ENCODE results near the gene KLHL8.

Gene KLHL8

GRCh38 chr4:87220094-87220822 is at the start of gene KLHL8:
TSS of gene KLHL8 (minus strand) at chr4:87220618. CDS start at chr4:87195539, 25,079 bp downstream.
- peak; percentile 86 for DNase-seq (ENCODE audit: low spot score)

DNA sequence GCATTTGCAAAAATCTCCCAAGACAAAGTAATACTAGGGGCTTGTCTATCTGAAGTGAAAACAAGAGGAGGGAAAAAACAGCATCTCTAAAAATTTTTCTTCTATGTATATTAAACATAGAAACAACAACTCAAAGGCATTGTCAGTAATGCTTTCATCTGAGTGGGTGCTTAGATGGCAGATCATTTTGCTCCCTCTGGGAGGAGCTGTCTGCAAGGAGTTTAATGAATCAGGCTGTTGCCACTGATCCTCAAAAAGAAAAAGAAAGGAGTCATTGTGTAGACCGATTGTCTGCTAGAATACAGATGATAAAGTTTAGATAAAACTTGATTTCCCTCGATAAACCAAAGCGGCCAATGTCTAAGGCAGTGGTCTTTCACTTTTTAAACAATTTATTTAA is 49.7 kb upstream of the KLHL8 start:
- DNase-seq (ENCODE audit: low spot score) = peak; percentile 7

- DNase-seq (ENCODE audit: low spot score) = no peak
Measured at GRCh38 chr4:87268411-87268810, 48.0 kb upstream of the KLHL8 start.

DNA sequence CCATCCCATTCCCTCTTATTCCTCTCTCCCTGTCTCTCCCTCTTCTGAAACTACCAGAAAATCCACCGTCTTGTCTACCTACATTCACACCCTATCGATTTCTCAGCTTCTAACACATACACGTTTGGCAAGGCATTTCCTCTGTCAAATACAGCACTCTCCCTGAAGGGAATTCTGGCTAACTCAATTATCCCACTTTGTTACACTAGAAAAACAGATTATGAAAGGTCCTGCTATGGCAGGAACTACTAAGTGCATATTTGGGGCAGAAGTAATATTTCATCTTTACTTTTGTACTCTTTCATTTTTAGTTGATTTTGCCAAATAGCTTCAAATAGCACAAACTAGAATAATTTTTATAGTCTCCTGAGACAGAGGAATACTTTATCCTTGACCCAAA is 46.6 kb upstream of the KLHL8 start:
- no peak for DNase-seq (ENCODE audit: low spot score)

DNA sequence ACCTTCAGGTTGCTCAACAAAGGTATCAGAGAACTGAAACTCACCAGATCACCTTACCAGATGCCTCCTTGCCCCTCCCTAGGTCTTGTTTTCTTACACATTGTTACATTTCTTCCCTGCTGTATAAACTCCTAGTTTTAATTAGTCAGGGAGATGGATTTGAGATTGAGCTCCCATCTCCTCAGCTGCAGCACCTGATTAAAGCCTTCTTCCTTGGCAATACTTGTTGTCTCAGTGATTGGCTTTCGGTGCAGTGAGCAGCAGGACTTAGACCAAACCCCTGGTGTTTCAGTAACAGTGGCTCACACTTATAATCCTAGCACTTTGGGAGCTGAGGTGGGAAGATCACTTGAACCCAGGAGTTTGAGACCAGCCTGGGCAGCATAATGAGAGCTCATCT is 42.5 kb upstream of the KLHL8 start:
- DNase-seq (ENCODE audit: low spot score) = no peak

- DNase-seq (ENCODE audit: low spot score) = no peak
Measured at GRCh38 chr4:87260477-87260876, 40.1 kb upstream of the KLHL8 start.

- no peak for DNase-seq (ENCODE audit: low spot score)
Measured at GRCh38 chr4:87258677-87259076, 38.3 kb upstream of the KLHL8 start.

DNA sequence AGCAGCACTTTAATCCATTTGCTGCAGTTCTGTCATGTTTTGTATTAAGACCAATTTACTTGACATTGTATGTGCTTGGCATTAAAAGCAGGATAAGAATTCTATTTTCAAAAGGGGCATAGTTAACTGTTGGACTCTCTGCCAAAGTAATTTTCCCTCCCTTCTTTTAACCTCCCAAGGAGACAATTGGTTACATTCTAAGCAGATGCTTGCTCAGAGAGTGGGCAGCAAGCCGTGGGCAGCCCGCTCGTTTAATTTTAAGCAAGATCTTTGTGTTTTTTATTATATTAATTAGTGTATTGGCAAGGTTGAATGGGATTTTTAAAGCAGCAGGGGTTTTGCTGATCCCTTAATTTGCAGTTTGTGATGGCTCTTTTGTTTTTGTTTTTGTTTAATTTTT is 37.1 kb upstream of the KLHL8 start:
- no peak for DNase-seq (ENCODE audit: low spot score)

- DNase-seq (ENCODE audit: low spot score) = no peak
Measured at GRCh38 chr4:87255755-87256154, 35.3 kb upstream of the KLHL8 start.

- no peak for DNase-seq (ENCODE audit: low spot score)
Measured at GRCh38 chr4:87251106-87251505, 30.7 kb upstream of the KLHL8 start.

- no peak for DNase-seq (ENCODE audit: low spot score)
Measured at GRCh38 chr4:87250294-87250693, 29.9 kb upstream of the KLHL8 start.

DNA sequence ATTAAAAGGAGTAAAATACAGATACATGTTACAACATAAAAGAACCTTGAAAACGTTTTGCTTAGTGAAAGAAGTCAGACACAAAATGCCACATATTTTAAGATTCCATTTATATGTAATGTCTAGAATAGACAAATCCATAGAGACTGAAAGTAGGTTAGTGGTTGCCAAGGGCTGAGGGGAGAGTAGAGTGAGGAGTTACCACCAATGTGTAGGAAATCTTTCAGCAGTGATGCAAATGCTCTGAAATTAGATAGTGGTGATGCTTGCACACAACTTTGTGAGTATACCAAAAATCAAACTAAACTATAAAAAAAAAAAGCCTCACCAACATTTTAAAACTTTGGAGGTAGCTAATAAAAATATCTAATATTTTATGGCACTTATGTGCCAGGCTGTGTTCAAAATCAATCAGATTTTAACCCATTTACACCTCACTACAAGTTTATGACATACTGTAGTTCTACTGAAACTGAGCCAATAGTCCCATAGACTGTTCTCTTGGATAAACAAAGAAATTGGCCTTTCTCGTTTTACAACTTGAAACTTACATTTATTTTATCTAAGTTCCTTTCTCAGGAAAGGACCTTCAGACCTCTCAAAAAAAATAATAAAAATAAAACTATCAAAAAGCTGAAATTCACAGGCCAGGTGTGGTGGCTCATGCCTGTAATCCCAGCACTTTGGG is 29.1 kb upstream of the KLHL8 start:
- no peak for DNase-seq (ENCODE audit: low spot score)

GRCh38 chr4:87243426-87244053 is 23.1 kb upstream of the KLHL8 start:
- no peak for DNase-seq (ENCODE audit: low spot score)

DNA sequence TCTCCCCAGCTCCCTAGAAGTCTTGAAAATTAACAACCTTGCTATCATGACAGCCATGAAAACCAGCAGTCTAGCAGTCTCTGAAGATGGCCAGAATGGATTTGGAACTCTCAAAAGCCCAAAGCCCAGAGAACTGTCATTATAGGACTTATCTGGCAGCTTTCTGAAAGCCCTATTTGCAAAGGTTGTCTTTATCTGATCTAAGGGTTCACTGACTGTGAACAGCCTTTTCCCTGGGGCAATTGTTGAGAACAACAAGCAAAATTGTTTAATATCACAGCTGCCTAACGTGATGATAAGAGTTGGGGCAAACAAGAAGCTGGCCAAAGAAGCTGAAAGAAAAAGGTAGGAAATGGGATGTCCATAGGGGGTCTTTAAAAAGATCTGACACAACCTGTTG is 20.9 kb upstream of the KLHL8 start:
- no peak for DNase-seq (ENCODE audit: low spot score)

- DNase-seq (ENCODE audit: low spot score) = no peak
Measured at GRCh38 chr4:87240341-87240740, 19.9 kb upstream of the KLHL8 start.

DNA sequence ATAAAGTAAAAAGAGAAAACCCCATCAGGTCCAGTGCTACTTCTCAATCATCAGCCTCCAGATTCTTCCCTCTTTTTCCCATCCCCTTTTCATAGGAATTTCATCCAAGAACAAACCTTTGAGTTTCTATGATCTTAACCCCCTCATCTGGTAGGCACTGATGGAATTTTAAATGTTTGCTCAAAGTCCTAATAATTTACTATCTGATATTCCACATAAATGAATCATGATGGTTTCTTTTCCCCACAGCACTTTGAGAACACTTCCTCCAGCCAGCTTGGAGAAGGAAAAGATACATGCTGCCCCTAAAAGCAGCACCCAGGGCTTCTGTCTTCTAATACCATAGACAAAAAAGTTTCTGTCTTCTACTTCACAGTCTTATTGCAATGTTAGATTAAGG is 19.4 kb upstream of the KLHL8 start:
- DNase-seq (ENCODE audit: low spot score) = no peak

GRCh38 chr4:87239194-87239593 is 18.8 kb upstream of the KLHL8 start:
- no peak for DNase-seq (ENCODE audit: low spot score)

GRCh38 chr4:87236861-87237260 is 16.4 kb upstream of the KLHL8 start:
- no peak for DNase-seq (ENCODE audit: low spot score)

- no peak for DNase-seq (ENCODE audit: low spot score)
Measured at GRCh38 chr4:87235020-87235671, 14.7 kb upstream of the KLHL8 start.

- DNase-seq (ENCODE audit: low spot score) = no peak
Measured at GRCh38 chr4:87232216-87232615, 11.8 kb upstream of the KLHL8 start.

DNA sequence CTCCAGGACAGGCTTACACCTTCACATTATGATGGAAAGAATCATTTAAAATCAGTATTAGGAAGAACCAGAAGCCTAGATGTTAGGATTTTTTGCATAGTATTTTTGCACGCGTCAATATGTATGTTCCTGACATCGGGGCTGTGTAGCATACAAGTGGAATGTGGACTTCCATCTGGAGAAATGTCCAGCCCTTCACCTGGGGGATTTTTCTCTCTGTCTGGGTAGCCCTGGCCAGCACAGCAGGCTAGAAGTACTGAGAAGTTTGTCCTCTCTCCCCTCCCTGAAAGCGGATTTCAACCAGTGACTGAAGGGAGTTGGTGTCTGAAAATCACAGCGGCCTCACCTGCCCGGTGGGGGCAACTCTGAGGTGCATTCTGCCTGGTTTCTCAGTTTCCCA is 10.4 kb upstream of the KLHL8 start:
- no peak for DNase-seq (ENCODE audit: low spot score)

DNA sequence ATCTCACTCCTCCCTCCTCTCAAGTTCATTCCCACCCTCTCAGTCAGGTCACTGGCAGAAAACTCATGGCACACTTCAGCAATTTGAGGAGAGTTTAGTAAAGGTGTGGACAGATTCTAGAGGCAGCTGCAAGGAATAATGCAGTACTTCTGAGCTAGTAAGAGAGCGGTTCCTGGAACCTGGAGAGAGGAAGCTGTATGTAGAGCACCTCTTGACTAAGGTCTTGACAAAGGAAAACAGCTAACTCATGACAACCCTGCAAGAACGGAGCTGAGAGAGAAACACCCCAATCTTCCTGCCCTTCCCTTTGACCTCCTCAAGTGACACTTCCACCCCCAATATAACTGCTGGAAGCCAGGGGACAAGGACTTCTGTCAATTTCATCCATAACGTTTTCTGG is 9.6 kb upstream of the KLHL8 start:
- DNase-seq (ENCODE audit: low spot score) = no peak
